COLO668 (cell line): ENCODE data around the gene ETNK1.
"Not testable (repeated sequence)": the region's sequence is repeated elsewhere in the genome, so short reads cannot be mapped to it uniquely, and the experiment has no call there.

Source experiments
- DNase-seq: peaks from one replicate; lab custom pipeline; 2025; ENCODE audit not compliant: unreplicated experiment; lab: John Stamatoyannopoulos, UW

The ETNK1 gene, protein sequence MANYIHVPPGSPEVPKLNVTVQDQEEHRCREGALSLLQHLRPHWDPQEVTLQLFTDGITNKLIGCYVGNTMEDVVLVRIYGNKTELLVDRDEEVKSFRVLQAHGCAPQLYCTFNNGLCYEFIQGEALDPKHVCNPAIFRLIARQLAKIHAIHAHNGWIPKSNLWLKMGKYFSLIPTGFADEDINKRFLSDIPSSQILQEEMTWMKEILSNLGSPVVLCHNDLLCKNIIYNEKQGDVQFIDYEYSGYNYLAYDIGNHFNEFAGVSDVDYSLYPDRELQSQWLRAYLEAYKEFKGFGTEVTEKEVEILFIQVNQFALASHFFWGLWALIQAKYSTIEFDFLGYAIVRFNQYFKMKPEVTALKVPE

GRCh38 chr12:22624870-22625761 is at the start of gene ETNK1:
TSS of gene ETNK1 (plus strand) at chr12:22625171. CDS start at chr12:22625431, 260 bp downstream.
- peak; percentile 89 for DNase-seq

GRCh38 chr12:22576065-22576464 is 48.9 kb upstream of the ETNK1 start:
- no peak for DNase-seq

GRCh38 chr12:22576473-22576872 is 48.5 kb upstream of the ETNK1 start:
- no peak for DNase-seq

DNA sequence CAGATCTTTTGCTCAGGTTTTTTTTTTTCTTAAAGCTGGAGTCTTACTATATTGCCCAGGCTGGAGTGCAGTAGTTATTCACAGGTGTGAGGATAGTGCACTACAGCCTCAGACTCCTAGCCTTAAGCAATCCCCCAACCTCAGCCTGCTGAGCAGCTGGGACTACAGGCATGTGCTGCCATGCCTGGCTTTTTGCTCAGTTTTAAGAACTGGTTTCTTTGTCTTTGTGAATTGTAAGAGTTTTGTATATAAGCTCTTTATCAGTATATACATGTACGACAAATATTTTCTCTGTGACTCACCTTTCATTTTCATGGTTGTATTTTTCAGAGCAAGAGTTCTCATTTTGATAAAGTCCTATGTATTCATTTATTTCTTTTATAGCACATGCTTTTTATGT is 47.3 kb upstream of the ETNK1 start:
- DNase-seq, result no peak

- no peak for DNase-seq
These were observed 46.6 kb upstream of the ETNK1 start for GRCh38 chr12:22578328-22578727.

GRCh38 chr12:22588817-22589216 is 36.2 kb upstream of the ETNK1 start:
- peak; percentile 46 for DNase-seq

GRCh38 chr12:22593864-22594263 is 31.1 kb upstream of the ETNK1 start:
- DNase-seq, result no peak

DNA sequence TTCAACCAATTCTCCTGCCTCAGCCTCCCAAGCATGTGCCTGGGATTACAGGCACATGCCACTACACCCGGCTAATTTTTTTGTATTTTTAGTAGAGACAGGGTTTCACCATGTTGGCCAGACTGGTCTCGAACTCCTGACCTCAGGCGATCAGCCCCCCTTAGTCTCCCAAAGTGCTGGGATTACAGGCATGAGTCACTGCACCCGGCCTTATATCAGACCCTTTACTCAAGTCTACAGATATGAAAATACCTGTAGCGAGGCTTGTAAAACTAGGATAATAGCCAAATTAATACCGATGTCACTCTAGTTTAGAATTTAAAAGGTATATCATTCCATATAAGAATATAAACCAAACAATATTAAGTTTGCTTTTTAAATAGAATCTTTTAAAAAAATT is 27.4 kb upstream of the ETNK1 start:
- not testable (repeated sequence) for DNase-seq

DNA sequence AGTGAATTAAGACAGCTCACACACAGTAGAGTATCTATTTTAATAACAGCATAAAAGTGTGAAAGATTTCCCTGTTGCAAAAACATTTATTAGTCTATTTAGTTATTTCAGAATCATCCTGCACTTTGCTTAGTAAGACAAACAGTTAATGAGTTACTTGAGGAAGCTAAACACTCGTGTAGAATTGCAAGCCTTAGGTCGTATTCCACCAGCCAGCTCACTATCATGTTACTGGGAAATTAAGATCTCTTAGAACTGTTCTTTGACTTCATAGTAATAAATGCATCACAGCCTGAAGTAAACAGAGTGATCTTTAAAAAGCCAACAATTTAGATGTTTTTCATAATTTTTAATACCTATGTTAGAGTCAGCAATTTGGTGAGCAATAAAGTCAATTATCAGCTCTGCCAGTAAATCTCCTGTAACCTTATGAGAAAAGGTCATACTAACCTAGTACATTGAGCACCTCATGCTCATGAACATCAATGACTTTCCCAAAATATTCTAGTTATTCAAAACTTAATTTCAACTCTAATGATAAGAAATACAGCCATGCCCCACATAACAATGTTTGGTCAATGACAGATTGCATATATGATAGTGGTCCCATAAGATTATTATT is 26.7 kb upstream of the ETNK1 start:
- no peak for DNase-seq

DNA sequence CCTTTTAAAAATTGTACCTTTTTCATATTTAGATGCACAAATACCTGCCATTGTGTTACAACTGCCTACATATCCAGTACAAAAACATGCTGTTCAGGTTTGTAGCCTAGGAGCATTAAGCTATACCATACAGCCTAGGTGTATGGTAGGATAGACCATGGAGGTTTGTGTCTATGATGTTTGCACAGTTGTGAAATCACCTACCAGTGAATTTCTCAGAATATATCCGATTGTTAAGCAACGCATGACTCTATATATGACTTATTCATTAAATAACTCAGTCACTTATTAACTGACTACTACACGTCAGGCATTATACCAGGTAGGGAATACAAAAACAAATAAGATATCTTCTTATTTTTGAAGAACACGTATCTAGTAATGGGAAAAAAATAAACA is 26.2 kb upstream of the ETNK1 start:
- DNase-seq, result no peak

DNA sequence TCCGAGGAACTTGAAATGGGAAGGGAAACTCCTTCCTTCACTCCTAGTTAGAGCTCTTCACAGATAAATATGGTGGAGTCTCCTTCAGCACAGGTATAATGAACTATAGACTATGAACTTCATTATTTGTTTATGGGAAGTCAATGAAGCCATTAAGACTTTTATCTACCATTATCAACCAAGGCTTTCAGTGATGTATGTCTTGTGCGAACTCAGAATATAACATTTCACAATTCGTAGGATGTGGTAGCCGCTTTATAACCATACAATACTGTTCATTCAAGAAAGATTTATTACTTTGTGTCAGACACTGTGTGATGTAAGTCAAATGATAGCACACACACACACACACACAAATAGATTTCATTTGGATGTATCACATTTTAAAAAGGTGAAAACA is 24.8 kb upstream of the ETNK1 start:
- DNase-seq, result no peak

DNA sequence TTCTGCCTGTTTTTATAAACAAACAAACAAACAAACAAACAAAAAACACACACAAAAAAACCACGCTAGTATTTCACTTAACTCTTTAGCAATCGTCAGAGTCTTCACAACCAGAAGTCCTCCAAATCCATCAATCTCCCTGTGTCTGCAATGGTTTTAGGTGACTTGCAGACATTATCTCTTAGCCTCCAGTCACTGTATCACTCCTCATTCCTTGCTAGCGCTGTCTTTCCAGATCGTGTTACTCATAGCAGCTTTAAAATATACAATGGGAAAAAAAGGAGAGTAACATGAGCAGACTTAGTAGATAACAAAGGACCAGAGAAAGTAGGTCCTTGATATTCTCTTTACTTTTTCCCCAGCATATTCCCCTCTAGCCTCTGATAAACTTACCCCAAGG is 15.5 kb upstream of the ETNK1 start:
- no peak for DNase-seq

GRCh38 chr12:22610131-22610530 is 14.8 kb upstream of the ETNK1 start:
- no peak for DNase-seq

- DNase-seq, result not testable (repeated sequence)
These were observed 12.1 kb upstream of the ETNK1 start for GRCh38 chr12:22612822-22613221.

DNA sequence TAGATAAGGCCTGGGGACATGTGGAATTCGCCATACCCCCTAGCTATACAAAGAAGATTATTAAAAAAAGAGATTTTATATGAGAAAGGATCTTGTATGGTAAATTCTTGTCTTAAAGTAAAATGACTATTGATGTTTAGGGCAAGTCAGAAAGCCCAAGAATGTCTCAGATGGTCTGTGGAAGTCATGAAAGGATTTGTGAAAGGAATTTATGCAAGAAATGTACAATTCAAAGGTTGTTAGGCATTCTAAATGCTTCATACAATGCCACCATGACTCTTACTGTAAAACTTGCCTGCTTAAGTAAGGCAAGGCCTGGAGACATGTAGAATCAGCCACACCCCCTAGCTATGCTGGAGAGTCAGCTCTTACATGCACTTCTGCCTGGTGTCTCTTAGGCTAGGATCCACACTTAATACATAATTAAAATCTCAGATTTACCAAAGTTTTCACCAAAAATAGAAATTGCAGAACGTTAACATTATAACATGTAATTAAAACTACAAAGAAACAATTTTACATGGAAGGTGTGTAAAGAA is 8.9 kb upstream of the ETNK1 start:
- DNase-seq, result no peak

DNA sequence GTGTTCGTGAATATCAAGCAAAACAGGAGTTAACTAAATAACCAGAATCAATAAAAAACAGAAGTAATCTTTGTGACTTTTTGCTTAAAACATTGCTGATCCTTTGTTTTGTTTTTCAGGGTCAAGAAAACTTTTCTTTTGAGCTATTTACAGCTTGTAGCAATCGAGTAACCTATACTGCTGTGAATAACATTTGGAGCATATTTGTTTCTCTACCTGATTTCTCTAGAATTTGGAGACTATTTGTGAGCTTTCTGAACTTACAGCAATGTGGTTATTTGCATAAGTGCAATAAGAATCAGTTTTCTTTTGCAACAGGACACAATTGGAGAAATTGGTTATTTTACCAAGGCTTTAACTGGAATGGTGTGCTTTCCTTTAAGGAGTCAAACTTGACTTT is 7.3 kb upstream of the ETNK1 start:
- no peak for DNase-seq

- no peak for DNase-seq
These were observed 462 bp upstream of the ETNK1 start for GRCh38 chr12:22624548-22624869.

DNA sequence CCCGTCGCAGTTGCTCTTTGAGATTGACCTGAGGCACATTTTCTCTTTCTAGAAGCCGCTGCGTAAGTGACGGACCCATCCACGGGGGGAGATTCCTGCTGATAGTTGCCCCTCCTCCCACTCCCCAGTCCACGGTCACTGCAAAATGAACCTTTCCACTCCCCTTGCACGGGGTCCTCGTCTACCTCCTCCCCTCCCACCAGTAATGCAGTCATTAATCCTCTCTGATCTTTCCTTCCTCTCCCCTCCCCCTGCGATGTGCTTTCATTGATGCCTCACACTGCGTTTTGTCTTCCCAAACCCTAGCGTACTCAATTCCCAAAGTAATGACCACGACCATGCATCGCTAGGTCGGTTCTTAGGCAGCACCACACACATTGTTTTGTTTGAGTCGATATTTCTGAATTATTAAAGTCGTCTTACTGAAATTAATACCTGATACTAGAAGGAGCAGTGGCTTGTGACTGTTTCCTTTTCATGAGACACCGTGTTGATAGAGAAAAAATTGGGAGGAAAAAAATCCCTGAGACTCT is 857 bp downstream of the ETNK1 start:
- peak; percentile 43 for DNase-seq

GRCh38 chr12:22626406-22626805 is 1.4 kb downstream of the ETNK1 start:
- DNase-seq, result no peak

DNA sequence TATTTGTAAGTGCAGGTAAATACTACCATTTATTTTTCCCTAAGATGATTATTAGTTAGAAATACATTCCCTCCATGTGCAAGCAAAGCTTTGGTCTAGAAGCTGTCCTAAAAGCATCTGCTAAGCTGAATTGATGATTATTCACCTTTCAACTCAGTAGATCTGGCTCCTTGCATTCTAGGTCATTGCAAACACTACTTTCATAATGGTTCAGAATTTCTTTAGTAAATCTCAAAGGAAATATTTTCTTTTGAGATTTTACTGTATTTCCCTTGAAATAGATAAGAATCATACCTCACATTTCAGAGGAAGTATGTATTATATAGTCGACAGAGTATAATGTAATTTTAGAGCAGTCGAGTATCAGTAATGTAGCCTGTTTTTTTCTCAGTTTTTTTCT is 2.4 kb downstream of the ETNK1 start:
- DNase-seq, result no peak

DNA sequence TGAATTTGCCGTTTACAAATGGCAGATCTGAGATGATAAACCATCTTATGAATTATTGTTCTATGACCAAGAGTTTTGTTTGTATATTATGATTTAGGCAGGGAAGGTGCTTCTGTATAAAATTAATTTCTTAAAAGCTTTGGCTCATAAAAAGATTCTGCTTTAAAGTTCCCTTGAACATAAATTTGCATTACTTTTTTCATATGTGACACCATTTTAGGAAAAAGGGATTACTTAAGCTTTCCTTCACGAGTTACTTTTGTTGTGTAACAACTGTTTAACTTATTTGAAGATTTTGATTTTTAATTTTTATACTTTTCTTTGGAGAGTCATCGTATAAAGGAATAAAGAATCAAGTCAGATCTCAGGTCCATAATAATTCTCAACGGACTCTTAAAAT is 3.3 kb downstream of the ETNK1 start:
- no peak for DNase-seq
